ENCODE results near the gene PKDCC.
"Not testable (repeated sequence)": the region's sequence is repeated elsewhere in the genome, so short reads cannot be mapped to it uniquely, and the experiment has no call there.

The PKDCC gene

GRCh38 chr2:42030200-42030759 is 17.5 kb upstream of the PKDCC start:
- DNase-seq (ENCODE audit: extremely low read depth in 1 of 2, low read depth in 1 of 2) = no peak

GRCh38 chr2:42030829-42031228 is 17.0 kb upstream of the PKDCC start:
- DNase-seq (ENCODE audit: extremely low read depth in 1 of 2, low read depth in 1 of 2) = no peak

- DNase-seq (ENCODE audit: extremely low read depth in 1 of 2, low read depth in 1 of 2) = no peak
Measured at GRCh38 chr2:42031281-42032223, 16.3 kb upstream of the PKDCC start.

GRCh38 chr2:42032224-42032620 is 15.6 kb upstream of the PKDCC start:
- DNase-seq (ENCODE audit: extremely low read depth in 1 of 2, low read depth in 1 of 2) = no peak

GRCh38 chr2:42032745-42033144 is 15.1 kb upstream of the PKDCC start:
- DNase-seq (ENCODE audit: extremely low read depth in 1 of 2, low read depth in 1 of 2) = no peak

GRCh38 chr2:42034096-42034495 is 13.7 kb upstream of the PKDCC start:
- DNase-seq (ENCODE audit: extremely low read depth in 1 of 2, low read depth in 1 of 2) = not testable (repeated sequence)

GRCh38 chr2:42035241-42035640 is 12.6 kb upstream of the PKDCC start:
- no peak for DNase-seq (ENCODE audit: extremely low read depth in 1 of 2, low read depth in 1 of 2)

GRCh38 chr2:42036413-42036812 is 11.4 kb upstream of the PKDCC start:
- DNase-seq (ENCODE audit: extremely low read depth in 1 of 2, low read depth in 1 of 2) = no peak

GRCh38 chr2:42036940-42037339 is 10.9 kb upstream of the PKDCC start:
- no peak for DNase-seq (ENCODE audit: extremely low read depth in 1 of 2, low read depth in 1 of 2)

GRCh38 chr2:42040643-42041278 is 7.1 kb upstream of the PKDCC start:
- no peak for DNase-seq (ENCODE audit: extremely low read depth in 1 of 2, low read depth in 1 of 2)

- DNase-seq (ENCODE audit: extremely low read depth in 1 of 2, low read depth in 1 of 2) = no peak
Measured at GRCh38 chr2:42041377-42042127, 6.3 kb upstream of the PKDCC start.

- DNase-seq (ENCODE audit: extremely low read depth in 1 of 2, low read depth in 1 of 2) = no peak
Measured at GRCh38 chr2:42042631-42043355, 5.0 kb upstream of the PKDCC start.

GRCh38 chr2:42043789-42044394 is 3.9 kb upstream of the PKDCC start:
- no peak for DNase-seq (ENCODE audit: extremely low read depth in 1 of 2, low read depth in 1 of 2)

GRCh38 chr2:42044939-42045338 is 2.9 kb upstream of the PKDCC start:
- no peak for DNase-seq (ENCODE audit: extremely low read depth in 1 of 2, low read depth in 1 of 2)

- no peak for DNase-seq (ENCODE audit: extremely low read depth in 1 of 2, low read depth in 1 of 2)
Measured at GRCh38 chr2:42045352-42045751, 2.5 kb upstream of the PKDCC start.

- no peak for DNase-seq (ENCODE audit: extremely low read depth in 1 of 2, low read depth in 1 of 2)
Measured at GRCh38 chr2:42045848-42046748, 1.7 kb upstream of the PKDCC start.

- no peak for DNase-seq (ENCODE audit: extremely low read depth in 1 of 2, low read depth in 1 of 2)
Measured at GRCh38 chr2:42046819-42047487, 868 bp upstream of the PKDCC start.

All from activated CD8-positive, alpha-beta memory T cell treated with anti-CD3 and anti-CD28 coated beads for 1 hour (primary cell).